Esophagus squamous epithelium (tissue), 5 donors: Measurements from ENCODE around the gene WDR77. TPM values are rescaled to one million over a fixed set of nuclear protein-coding genes. Genes with fewer than 3 reads are reported as not detected.
A peak's percentile ranks its signal among the peaks of the same experiment; 100 is the strongest.

Experiments used
- DNase-seq: peaks from one replicate; lab custom pipeline; 2025; lab: John Stamatoyannopoulos, UW
- H3K27ac ChIP-seq, 4 donors: fragments of 200-600 bp; sonication (generic); one replicate each; pipeline ENCODE4 v1.5.1; 2016 to 2019; ENCODE audit warnings: mild to moderate bottlenecking in 1 of 4
- H3K27me3 ChIP-seq, 4 donors: fragments of 200-600 bp; sonication (generic); 1 replicate in 3 of 4; 2 replicates in 1 of 4; pipeline versions ENCODE4 v1.5.1 to v1.6.0; 2017 to 2021; ENCODE audit warnings: antibody characterized with exemption in 1 of 4
- H3K36me3 ChIP-seq, 3 donors: fragments of 200-600 bp; sonication (generic); one replicate each; pipeline ENCODE4 v1.5.1; 2016 to 2019
- H3K4me1 ChIP-seq, 3 donors: fragments of 200-600 bp; sonication (generic); one replicate each; pipeline ENCODE4 v1.5.1; 2017 to 2019
- H3K4me3 ChIP-seq, 4 donors: fragments of 200-600 bp; sonication (generic); 1 replicate in 3 of 4; 2 replicates in 1 of 4; pipeline ENCODE4 v1.5.1; 2016 to 2019; ENCODE audit warnings: mild to moderate bottlenecking in 2 of 4, moderate library complexity in 1 of 4
- H3K9me3 ChIP-seq, 3 donors: fragments of 200-600 bp; sonication (generic); one replicate each; pipeline ENCODE4 v1.5.1; 2016 to 2019
- CTCF ChIP-seq, 6 experiments: fragments of 450-650 bp in 4 of 6; fragments of 200-600 bp in 2 of 6; sonication (generic) in 2 of 6; IDR thresholded peaks; one replicate each; pipeline ENCODE4 v1.5.1; 2016 to 2019; ENCODE audit warnings: antibody characterized with exemption in 6 of 6, mild to moderate bottlenecking in 4 of 6, moderate library complexity in 4 of 6
- POLR2A ChIP-seq, 4 donors: fragments of 450-650 bp; IDR thresholded peaks; one replicate each; pipeline ENCODE4 v1.6.1; 2017; ENCODE audit warnings: antibody characterized with exemption in 4 of 4, mild to moderate bottlenecking in 4 of 4, moderate library complexity in 3 of 4
- WGBS, 2 donors: methylation state at CpG; one replicate each; pipeline ENCODE4 v1.1.5; 2018; 5-methylcytosine and 5-hydroxymethylcytosine counted together
- intact Hi-C: fragments of 100-400 bp; cut with DNase I; formaldehyde crosslinking; loops from one replicate; pipeline ENCODE4 v1.15.0; 2022
- total RNA-seq, 4 donors: library from RNA; depleted of rRNA; stranded (reverse); fragments of >200 nt; gene quantifications; one replicate each; pipeline ENCODE4 v1.1.0, GENCODE V29; 2016
- donor health status: DM: yes; HTN: yes; CAD: no.

Gene WDR77
- total RNA-seq, 4 donors from 2014 or later: 28.7 to 44.3 (median 38.7) TPM

DNA sequence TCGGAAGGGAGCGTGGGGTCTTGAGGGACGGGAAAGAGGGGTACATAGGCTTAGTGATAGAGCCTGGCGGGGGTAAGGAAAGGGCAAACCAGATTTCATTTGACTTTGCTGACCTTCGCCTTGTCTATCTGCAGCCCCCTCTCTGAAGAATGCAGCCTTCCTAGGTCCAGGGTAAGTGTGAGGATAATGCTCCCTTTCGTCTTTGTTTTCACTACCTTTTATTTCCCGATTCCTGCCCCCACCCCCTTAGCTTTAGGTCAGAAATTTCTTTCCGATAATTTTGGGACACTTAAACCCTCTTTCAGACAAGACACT, 604 bp upstream of the WDR77 start:
- Histone ChIP-seq H3K27ac (peak overlapping the region; percentile 86 to 95 (median 92)), H3K36me3 (peaks cover 3 to 46% (median 3%) of the 10 kb centered on the region in 3 donors), H3K27me3 (no peaks in the 10 kb centered on the region), H3K4me3 (peak overlapping the region; percentile 84 to 96 (median 92)), H3K9me3 (no peaks in the 10 kb centered on the region), H3K4me1 (peaks cover 16 to 79% (median 40%) of the 10 kb centered on the region in 3 donors)
- no peak for DNase-seq
- 1% methylated on average over 8 of the region's 8 CpGs for WGBS, 2 donors
- intact Hi-C loops: no loop called here
- TF ChIP-seq POLR2A (IDR thresholded peaks at IDR 0.05): no peak
- TF ChIP-seq CTCF (IDR thresholded peaks at IDR 0.05): no peak

DNA sequence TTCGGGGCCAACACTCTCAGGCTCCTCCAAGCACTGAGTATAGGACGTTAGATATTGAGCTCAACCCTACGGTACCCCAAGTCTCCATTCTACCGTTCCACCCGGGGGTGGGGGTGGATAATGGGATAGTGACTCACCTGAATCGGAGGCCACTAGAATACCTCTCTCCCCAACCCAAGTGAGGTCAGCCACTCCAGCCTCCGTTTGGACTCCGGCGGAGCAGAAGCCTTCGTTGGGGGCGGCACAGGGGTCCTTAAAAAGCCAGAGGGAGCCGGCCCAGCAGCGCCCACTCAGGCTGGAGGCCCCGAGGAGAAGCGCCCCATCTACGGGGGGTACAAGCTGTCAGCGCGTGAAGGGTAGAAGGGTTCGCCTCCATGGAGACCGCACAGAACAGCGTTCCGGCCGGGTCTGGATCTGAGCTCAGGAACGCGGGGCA, 556 bp downstream of the WDR77 start:
- 0% methylated on average over 4 to 5 of the region's 25 CpGs for WGBS, 2 donors
- intact Hi-C loops: no loop called here
- no peak for DNase-seq
- H3K27me3 ChIP-seq: no peaks in the 10 kb centered on the region
- H3K36me3 ChIP-seq: peaks cover 3 to 46% (median 11%) of the 10 kb centered on the region in 3 donors
- no peaks in the 10 kb centered on the region for H3K9me3 ChIP-seq
- peaks cover 14 to 68% (median 35%) of the 10 kb centered on the region in 3 donors for H3K4me1 ChIP-seq
- H3K27ac ChIP-seq: peak overlapping the region; percentile 90 to 95 (median 92)
- TF ChIP-seq POLR2A (IDR thresholded peaks at IDR 0.05) (no peak), CTCF (IDR thresholded peaks at IDR 0.05) (no peak)
- peak overlapping the region; percentile 84 to 96 (median 92) for H3K4me3 ChIP-seq

DNA sequence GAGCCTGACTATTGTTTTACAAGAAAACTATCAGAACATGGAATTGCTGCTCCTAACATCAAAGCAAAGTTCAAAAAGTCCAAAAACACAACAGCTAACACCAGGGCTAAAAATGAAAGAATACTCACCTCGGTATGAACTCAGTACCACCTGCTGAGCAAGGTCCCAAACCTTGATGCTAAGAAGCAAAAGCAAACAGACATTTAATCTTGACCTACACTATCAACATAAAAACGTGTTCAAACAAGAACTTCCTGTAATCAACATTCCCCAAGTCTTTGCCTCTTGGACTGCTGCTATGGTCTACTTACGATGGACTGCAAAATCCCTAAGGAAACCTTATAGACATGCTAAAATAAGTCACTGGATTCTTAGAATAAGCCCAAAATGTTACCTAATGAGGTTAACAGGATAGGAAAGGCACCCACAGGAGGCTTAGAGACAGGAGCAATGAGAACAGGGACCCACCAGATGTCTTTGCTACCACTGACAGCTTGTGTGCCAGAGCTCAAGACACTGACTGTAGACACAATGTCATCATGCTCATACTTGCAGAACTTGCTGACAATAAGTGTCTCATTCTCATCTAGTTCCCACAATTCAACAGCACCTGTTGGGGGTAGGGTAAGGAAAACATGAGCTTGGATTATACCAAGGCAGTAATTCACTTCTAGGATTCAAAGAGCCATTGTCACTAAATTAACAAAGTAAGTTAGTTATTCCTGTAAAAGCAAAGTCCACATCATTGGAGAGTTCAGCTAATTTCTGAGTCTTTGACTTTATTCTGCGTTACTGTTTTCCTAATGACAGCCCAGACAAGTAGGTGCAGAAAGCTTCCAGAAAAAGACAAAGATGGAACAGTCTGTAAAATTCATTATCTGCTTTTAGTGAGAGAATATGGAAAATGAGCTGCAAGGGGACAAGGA, 1.8 kb downstream of the WDR77 start:
- 32 to 44% methylated on average over 4 of the region's 4 CpGs for WGBS, 2 donors
- intact Hi-C loops: no loop called here
- Histone ChIP-seq H3K4me3 (peak overlapping the region in 3 of 4 donors; percentile 84 to 96 (median 92)), H3K27me3 (no peaks in the 10 kb centered on the region), H3K36me3 (peaks cover 7 to 56% (median 24%) of the 10 kb centered on the region in 3 donors), H3K9me3 (no peaks in the 10 kb centered on the region), H3K4me1 (peaks cover 14 to 56% (median 29%) of the 10 kb centered on the region in 3 donors), H3K27ac (peak overlapping the region; percentile 21 to 95 (median 92))
- no peak for TF ChIP-seq POLR2A (IDR thresholded peaks at IDR 0.05)
- no peak for TF ChIP-seq CTCF (IDR thresholded peaks at IDR 0.05)
- no peak for DNase-seq

DNA sequence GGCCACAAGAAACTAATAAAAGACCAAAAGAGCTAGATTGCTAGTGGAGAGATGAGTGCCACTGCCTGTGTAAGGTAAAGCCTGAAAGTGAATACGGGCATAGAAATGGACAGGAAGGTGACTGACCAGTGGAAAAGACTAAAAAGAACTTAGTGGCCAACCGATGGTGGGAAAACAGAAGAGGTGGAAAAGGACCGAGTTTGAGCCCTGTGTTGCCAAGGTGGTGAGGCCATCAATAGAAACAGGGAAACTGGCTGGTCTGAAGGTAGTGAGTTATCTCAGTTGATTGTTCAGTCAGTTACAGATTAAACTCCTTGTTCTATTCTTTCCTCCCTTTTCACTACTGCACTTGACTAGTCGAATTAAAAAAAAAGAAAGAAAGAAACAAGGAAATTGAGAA, 2.5 kb downstream of the WDR77 start:
- H3K9me3 ChIP-seq: no peaks in the 10 kb centered on the region
- H3K27ac ChIP-seq: peak overlapping the region in 3 of 4 donors; percentile 22 to 95 (median 90)
- H3K4me3 ChIP-seq: no peak overlapping the region
- H3K4me1 ChIP-seq: peaks cover 14 to 49% (median 27%) of the 10 kb centered on the region in 3 donors
- no peak for DNase-seq
- no peak for TF ChIP-seq CTCF (IDR thresholded peaks at IDR 0.05)
- no peak for TF ChIP-seq POLR2A (IDR thresholded peaks at IDR 0.05)
- WGBS, 2 donors: 58 to 69% methylated on average over 4 of the region's 4 CpGs
- peaks cover 14 to 62% (median 31%) of the 10 kb centered on the region in 3 donors for H3K36me3 ChIP-seq
- H3K27me3 ChIP-seq: no peaks in the 10 kb centered on the region
- intact Hi-C loops: no loop called here

GRCh38 chr1:111444031-111444430, 5.0 kb downstream of the WDR77 start:
- Histone ChIP-seq H3K4me1 (peaks cover 0 to 31% (median 12%) of the 10 kb centered on the region in 3 donors), H3K4me3 (no peak overlapping the region), H3K27me3 (no peaks in the 10 kb centered on the region), H3K27ac (no peak overlapping the region), H3K9me3 (no peaks in the 10 kb centered on the region), H3K36me3 (peaks cover 22 to 79% (median 46%) of the 10 kb centered on the region in 3 donors)
- no peak for TF ChIP-seq POLR2A (IDR thresholded peaks at IDR 0.05)
- TF ChIP-seq CTCF (IDR thresholded peaks at IDR 0.05): no peak
- DNase-seq: no peak
- 78 to 86% methylated on average over 3 of the region's 3 CpGs for WGBS, 2 donors
- intact Hi-C loops: no loop called here
